RCC 7860 (cell line): ENCODE data around the gene FOXR1.

ENCODE experiments used
- DNase-seq: peaks from one replicate; pipeline ENCODE4 v3.0.0-alpha.2; 2015; ENCODE audit warnings: low spot score
- FAIRE-seq: peaks from 2 replicates; lab custom pipeline; 2012; peaks lifted over from hg19 to GRCh38; lab: Jason Lieb, UNC

Gene FOXR1, protein sequence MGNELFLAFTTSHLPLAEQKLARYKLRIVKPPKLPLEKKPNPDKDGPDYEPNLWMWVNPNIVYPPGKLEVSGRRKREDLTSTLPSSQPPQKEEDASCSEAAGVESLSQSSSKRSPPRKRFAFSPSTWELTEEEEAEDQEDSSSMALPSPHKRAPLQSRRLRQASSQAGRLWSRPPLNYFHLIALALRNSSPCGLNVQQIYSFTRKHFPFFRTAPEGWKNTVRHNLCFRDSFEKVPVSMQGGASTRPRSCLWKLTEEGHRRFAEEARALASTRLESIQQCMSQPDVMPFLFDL

DNA sequence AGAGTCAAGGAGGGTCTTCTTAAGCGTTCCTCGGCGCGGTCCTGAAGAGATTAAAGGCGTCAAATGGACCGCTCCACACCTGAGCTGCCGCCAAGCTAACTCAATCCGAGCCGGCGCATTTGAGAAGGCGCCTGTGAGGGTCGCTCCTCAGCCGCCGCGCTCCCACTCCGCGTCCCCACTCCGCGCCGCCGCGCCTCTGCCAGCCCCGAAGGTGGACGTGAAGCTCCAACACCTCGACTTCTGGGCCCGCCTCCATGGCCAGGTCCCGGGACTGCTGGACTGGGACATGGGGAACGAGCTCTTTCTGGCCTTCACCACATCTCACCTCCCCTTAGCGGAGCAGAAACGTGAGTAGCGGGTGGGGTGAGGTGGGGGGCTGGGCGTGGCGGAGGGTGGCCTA lies at the start of gene FOXR1:
FOXR1 (plus strand) TSS at position 116 of the 400 bp plus-strand sequence; CDS start at position 287, 171 bp downstream.
- DNase-seq (no peak), FAIRE-seq (no peak)

DNA sequence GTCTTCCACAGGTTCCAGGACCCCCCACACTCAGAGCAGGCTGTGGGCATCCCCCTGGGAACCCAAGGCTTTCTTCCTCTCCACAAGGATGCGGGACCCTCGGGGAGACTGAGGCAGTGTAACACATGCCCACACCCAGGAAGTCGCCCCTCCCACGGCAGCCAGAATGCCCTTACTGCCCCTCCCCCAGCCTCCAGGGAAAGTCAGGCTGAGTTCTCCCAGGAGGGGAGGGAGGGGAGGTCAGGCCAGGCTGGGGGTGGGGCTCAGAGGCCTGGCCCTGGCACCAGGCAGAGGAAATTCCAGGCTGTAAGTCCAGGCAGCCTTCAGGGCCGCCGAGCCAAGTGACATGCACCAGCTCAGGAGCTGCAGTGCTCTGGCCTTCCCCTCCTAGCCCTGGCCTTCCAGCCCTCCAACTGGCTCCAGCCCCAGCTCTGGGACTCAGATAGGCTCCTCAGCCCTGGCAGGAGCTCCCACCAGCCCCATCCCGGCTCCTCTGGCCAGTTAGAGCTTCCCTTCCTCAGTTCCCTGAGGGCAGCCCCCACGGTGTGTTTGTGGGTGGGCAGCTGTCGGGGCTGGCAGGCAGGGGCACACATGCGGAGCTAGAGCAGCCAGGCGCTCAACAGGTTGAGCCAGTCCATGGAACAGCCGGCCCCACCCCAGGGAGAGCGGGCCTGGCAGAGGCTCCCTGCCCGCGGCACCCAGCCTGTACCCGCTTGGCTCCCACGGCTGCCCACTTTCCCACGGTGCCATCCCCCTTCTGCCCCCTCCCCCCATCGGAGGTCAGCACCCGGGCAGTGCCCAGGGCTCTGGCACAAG lies 49.4 kb upstream of the FOXR1 start:
- FAIRE-seq (no peak), DNase-seq (peak; percentile 84)

GRCh38 chr11:118922745-118923627 lies 48.6 kb upstream of the FOXR1 start:
- FAIRE-seq (no peak), DNase-seq (no peak)

- no peak for DNase-seq
- no peak for FAIRE-seq
Observed at GRCh38 chr11:118923721-118924587, 47.6 kb upstream of the FOXR1 start.

GRCh38 chr11:118924591-118925585 lies 46.7 kb upstream of the FOXR1 start:
- no peak for DNase-seq
- FAIRE-seq = no peak

DNA sequence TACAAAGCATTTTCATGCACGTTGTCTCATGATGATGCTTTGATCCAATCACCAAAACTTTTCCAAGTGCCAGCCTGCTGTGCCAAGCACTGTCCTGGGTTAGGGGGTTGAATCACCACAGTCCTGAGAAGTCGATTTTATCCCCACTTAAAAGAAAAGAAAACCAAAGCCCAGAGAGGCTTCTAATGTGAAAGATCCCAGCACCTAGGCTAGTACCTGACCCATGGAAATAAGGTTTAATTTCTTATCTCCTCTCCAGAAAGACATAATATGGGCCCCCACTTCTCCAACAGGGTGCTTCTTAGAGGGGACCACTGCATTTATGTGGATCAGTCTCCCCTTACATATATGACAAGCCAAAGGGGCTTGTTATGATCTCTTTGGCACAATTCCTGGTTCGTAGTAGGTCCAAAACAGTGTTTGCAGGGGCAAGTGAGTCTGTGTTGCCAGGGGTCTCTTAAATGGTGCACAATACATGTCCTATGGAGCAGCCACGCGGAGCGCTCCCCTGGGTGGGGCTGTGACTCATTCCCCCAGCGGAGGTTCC lies 43.9 kb upstream of the FOXR1 start:
- DNase-seq (no peak), FAIRE-seq (no peak)

GRCh38 chr11:118928101-118928869 lies 43.3 kb upstream of the FOXR1 start:
- peak; percentile 87 for DNase-seq
- peak; percentile 75 for FAIRE-seq

- DNase-seq (no peak), FAIRE-seq (no peak)
Observed at GRCh38 chr11:118928870-118929500, 42.6 kb upstream of the FOXR1 start.

DNA sequence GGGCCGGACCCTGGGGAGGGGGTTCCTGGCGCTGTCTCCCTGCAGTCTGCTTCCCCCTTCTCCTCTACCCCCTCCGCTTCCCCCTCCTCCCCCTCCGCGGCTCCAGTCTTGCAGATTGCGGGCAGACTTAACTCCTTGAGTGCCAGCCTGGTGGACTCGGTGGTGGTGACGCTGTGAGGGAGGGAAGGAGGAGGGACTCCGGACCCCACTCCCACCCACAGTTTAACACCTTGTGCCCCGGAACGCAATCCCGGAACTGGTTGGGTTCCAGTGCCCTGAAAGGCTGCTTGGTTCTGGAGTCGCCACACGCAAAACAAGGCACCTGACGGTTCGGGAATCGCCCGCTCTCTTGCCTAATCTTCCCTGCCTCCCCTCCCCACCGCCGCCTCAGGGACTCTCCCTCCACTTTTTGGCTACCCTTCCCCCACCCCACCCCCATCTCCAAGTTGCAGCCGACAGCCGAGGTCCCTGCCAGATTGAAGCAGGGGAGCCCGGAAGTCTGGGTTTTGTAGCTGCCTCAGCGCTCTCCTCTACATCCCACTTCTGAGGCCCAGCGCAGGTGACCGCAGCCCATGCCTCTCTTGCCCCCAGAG lies 42.0 kb upstream of the FOXR1 start:
- peak; percentile 54 for DNase-seq
- no peak for FAIRE-seq

DNA sequence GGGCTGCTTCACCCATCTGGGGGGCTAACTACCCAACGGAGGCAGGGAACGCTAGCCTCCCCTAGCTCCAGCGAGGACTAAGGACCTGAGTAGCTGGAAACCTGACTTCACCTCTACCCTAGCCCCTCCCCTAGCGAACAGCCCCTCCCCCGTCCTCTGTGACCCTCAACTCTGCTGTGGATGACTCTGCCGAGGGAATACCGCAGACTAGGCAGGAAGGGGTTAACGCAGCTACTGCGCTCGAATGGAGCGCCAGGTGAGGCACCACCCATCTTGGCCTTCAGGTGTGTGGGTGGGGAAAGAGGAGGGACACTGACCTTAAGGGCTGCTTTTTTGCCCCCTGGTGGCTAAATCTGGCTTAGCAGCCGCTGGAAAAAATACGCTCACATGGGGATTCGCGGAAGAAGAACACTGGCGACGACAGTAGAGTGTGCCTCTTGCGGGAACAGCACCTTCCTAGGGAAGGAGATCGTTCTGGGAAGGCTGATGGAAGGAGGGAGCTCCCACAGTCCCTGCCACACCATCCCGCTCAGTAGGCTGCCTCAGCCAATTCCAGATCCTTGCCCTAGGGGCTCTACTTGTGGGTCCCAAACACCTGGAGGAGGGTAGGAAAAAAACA lies 41.4 kb upstream of the FOXR1 start:
- peak; percentile 41 for FAIRE-seq
- peak; percentile 55 for DNase-seq

GRCh38 chr11:118931571-118931970 lies 40.0 kb upstream of the FOXR1 start:
- DNase-seq = no peak
- no peak for FAIRE-seq

DNA sequence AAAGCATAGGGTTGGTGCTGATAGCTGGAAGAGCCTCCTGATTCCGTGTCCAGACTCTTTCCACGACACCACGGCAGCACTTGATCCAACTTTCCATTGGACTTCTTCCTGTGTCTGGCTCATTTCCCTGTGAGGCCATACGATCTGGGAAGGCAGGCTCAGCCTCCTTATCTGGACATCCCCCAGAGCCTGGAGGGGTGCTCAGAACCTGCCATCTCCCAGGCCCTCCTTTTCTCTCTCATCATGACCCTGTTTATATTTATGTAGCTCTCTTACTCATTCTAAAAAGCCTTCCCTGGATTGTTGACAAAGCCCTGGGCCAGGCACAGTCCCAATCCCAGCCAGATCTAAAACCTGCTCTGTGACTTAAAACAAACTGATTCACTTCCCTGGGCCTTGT lies 38.1 kb upstream of the FOXR1 start:
- no peak for DNase-seq
- no peak for FAIRE-seq

DNA sequence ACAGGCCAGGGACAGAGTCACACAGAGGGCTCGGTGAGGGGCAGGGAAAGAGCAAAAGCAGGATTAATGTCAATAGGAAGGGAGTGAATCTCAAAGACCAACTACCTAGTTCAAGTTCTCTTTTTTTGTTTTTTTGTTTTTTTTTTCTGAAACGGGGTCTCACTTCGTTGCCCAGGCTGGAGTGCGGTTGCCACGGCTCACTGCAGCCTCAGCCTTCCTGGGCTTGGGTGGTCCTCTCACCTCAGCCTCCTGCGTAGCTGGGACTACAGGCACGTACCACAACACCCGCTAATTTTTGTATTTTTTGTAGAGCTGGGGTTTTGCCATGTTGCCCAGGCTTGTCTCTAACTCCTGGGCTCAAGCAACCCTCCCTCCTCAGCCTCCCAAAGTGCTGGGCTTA lies 36.2 kb upstream of the FOXR1 start:
- FAIRE-seq = no peak
- no peak for DNase-seq

DNA sequence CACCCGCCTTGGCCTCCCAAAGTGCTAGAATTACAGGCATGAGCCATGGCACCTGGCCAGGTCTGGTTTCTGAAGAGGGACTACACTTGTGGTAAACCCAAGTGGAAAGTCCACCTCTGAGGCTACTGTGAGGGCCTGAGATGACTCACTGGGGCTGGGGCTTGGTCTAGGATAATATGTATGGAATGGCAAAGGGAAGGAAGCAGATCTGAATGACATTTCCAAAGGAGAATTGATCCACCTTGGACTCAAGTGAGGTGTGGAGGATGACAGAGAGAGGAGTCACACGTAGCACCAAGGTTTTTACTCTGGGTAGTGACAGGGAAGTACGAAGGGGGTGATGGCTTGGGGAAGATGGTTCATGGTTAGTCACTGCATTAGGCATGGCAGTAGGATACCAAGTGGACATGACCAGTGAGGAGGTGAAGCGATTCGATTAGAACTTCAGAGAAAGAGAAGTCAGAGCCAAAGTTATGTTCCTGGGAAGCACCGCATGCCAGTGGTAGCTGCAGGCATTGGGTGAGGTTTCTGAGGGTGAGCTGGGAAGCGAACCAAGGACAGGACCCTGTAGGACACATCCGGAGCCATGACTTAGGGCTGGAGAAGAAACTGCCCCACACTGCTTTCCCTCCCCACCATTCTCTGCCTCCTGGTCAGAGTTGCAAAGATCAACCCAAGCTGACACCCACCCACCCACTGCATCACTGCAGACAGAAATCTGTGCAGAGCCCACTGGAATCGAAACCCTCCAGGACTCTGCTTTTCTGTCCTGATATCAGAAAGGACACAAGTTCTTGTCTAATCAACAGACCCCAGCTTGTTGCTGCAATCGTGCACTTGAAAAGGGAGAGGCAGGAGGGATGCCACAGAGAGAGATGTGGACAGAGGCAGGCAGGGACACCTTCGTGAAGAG lies 32.8 kb upstream of the FOXR1 start:
- FAIRE-seq (peak; percentile 92), DNase-seq (peak; percentile 97)

- FAIRE-seq (no peak), DNase-seq (no peak)
Observed at GRCh38 chr11:118939404-118939915, 32.1 kb upstream of the FOXR1 start.
